ENCODE results near the gene MLLT3. TPM values are rescaled to one million over a fixed set of nuclear protein-coding genes. Genes with fewer than 3 reads are reported as not detected.

The MLLT3 gene
- total RNA-seq, 1 experiment from 2014 or later, result 24.2 TPM

DNA sequence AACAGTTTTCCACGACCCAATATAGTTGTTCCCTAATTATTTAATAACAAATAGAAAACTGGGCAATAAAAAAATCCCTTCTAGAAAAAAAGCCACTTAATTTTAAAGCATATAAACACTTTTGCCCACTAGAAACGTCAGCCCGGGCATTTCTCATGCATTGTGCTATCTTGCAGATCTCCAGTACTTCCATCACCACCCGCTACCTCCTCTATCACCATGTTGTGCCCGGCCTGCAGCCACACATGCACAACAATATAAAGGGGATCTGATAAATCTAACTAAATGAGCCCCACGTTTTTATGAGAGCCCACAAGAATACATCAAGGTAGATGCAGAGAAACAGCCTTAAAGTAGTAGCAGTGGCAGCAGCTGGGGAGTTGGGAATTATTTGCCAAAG is 272.7 kb downstream of the MLLT3 start:
- POLR2A ChIA-PET (ENCODE audit: low non-redundant PET), result no interaction called here
- no peaks in the 10 kb centered on the region for H3K27me3 ChIP-seq (replicated peaks; ENCODE audit: insufficient read depth, low read depth, low read length, poor library complexity)
- no peak overlapping the region for H3K27ac ChIP-seq (ENCODE audit: low read depth, low read length, poor library complexity, severe bottlenecking)
- BruUV-seq (replicated peaks), result no TSS peak
- no peak for DNase-seq (ENCODE audit: low spot score)
- no peak overlapping the region for H3K4me3 ChIP-seq (ENCODE audit: low read depth, low read length, poor library complexity, severe bottlenecking)
- H3K9me3 ChIP-seq (ENCODE audit: low read depth, low read length, poor library complexity, severe bottlenecking), result no peaks in the 10 kb centered on the region
- intact Hi-C loops (cut with micrococcal nuclease; ENCODE audit: unreplicated experiment), result no loop called here
- peaks cover 29% of the 10 kb centered on the region for H3K4me1 ChIP-seq (ENCODE audit: insufficient read depth, low read length, poor library complexity, severe bottlenecking)
- H3K36me3 ChIP-seq (ENCODE audit: insufficient read depth, low read length, poor library complexity, severe bottlenecking), result no peaks in the 10 kb centered on the region
- CTCF ChIA-PET, result interaction anchor here (0.7 kb wide), 1 partner anchor 861 kb away, joined by 3 read pairs; no protein-coding TSS in a partner anchor
- TF ChIP-seq, protein P1, sequence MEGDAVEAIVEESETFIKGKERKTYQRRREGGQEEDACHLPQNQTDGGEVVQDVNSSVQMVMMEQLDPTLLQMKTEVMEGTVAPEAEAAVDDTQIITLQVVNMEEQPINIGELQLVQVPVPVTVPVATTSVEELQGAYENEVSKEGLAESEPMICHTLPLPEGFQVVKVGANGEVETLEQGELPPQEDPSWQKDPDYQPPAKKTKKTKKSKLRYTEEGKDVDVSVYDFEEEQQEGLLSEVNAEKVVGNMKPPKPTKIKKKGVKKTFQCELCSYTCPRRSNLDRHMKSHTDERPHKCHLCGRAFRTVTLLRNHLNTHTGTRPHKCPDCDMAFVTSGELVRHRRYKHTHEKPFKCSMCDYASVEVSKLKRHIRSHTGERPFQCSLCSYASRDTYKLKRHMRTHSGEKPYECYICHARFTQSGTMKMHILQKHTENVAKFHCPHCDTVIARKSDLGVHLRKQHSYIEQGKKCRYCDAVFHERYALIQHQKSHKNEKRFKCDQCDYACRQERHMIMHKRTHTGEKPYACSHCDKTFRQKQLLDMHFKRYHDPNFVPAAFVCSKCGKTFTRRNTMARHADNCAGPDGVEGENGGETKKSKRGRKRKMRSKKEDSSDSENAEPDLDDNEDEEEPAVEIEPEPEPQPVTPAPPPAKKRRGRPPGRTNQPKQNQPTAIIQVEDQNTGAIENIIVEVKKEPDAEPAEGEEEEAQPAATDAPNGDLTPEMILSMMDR (conservative IDR thresholded peaks at IDR 0.05; ENCODE audit: low read depth, low read length), result no peak
- no peak for TF ChIP-seq EZH2 (IDR thresholded peaks at IDR 0.05; ENCODE audit: borderline replicate concordance, low read depth, low read length, poor library complexity, severe bottlenecking)

DNA sequence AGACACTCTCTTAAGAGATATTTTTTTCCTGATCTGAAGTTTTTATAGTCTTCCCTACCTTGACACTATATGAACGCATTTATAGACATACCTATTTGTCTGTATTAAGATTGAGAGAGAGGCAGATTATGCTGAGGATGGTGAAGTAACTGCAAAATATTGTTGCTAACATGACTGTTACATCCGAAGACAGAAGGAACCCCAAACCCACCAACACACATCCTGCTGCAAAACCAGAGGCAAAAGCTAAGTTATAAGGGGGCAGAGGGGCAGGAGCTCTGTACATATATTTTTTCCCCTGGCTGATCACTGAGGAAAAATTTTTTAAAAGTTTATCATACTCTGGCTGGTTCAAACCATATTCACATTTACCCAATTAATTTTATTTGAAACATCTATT is 279.0 kb downstream of the MLLT3 start:
- H3K27ac ChIP-seq (ENCODE audit: low read depth, low read length, poor library complexity, severe bottlenecking), result no peak overlapping the region
- no peaks in the 10 kb centered on the region for H3K9me3 ChIP-seq (ENCODE audit: low read depth, low read length, poor library complexity, severe bottlenecking)
- intact Hi-C loops (cut with micrococcal nuclease; ENCODE audit: unreplicated experiment), result no loop called here
- H3K36me3 ChIP-seq (ENCODE audit: insufficient read depth, low read length, poor library complexity, severe bottlenecking), result no peaks in the 10 kb centered on the region
- H3K4me3 ChIP-seq (ENCODE audit: low read depth, low read length, poor library complexity, severe bottlenecking), result no peak overlapping the region
- no peak for DNase-seq (ENCODE audit: low spot score)
- TF ChIP-seq, protein P1 (conservative IDR thresholded peaks at IDR 0.05; ENCODE audit: low read depth, low read length), result no peak
- no peak for TF ChIP-seq EZH2 (IDR thresholded peaks at IDR 0.05; ENCODE audit: borderline replicate concordance, low read depth, low read length, poor library complexity, severe bottlenecking)
- no peaks in the 10 kb centered on the region for H3K4me1 ChIP-seq (ENCODE audit: insufficient read depth, low read length, poor library complexity, severe bottlenecking)
- ChIA-PET POLR2A (ENCODE audit: low non-redundant PET) (no interaction called here), CTCF (no interaction called here)
- no peaks in the 10 kb centered on the region for H3K27me3 ChIP-seq (replicated peaks; ENCODE audit: insufficient read depth, low read depth, low read length, poor library complexity)
- BruUV-seq (replicated peaks), result no TSS peak

DNA sequence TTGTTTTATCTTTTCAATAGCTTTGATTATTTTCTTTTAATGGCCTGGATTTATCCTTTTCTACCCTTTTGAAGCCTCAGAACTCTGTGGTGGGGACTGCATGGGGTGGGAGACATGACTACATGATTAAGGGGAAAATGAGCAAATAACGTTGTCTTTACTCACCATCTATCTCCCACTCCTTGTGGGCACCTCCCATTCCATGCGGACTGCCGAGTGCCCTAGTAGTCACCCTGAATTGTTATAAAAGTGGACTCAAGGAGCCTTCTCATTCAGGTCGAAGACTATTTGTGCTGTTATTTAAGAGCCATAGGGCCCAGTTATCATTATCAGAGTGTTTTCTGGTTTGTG is 281.8 kb downstream of the MLLT3 start:
- BruUV-seq (replicated peaks), result no TSS peak
- intact Hi-C loops (cut with micrococcal nuclease; ENCODE audit: unreplicated experiment), result no loop called here
- no peak for DNase-seq (ENCODE audit: low spot score)
- no peak overlapping the region for H3K4me3 ChIP-seq (ENCODE audit: low read depth, low read length, poor library complexity, severe bottlenecking)
- ChIA-PET POLR2A (ENCODE audit: low non-redundant PET) (no interaction called here), CTCF (no interaction called here)
- TF ChIP-seq EZH2 (IDR thresholded peaks at IDR 0.05; ENCODE audit: borderline replicate concordance, low read depth, low read length, poor library complexity, severe bottlenecking), result no peak
- TF ChIP-seq, protein P1 (conservative IDR thresholded peaks at IDR 0.05; ENCODE audit: low read depth, low read length), result no peak
- H3K9me3 ChIP-seq (ENCODE audit: low read depth, low read length, poor library complexity, severe bottlenecking), result no peaks in the 10 kb centered on the region
- no peaks in the 10 kb centered on the region for H3K36me3 ChIP-seq (ENCODE audit: insufficient read depth, low read length, poor library complexity, severe bottlenecking)
- no peaks in the 10 kb centered on the region for H3K4me1 ChIP-seq (ENCODE audit: insufficient read depth, low read length, poor library complexity, severe bottlenecking)
- no peaks in the 10 kb centered on the region for H3K27me3 ChIP-seq (replicated peaks; ENCODE audit: insufficient read depth, low read depth, low read length, poor library complexity)
- no peak overlapping the region for H3K27ac ChIP-seq (ENCODE audit: low read depth, low read length, poor library complexity, severe bottlenecking)
